ENCODE data around the gene ADCY4. TPM values are rescaled to one million over a fixed set of nuclear protein-coding genes. Genes with fewer than 3 reads are reported as not detected.

Gene ADCY4
- total and polyA plus RNA-seq, 2 of the 13 experiments (the other 11 are each of a cell fraction or from before 2014, with no cell fraction given): 0.03 TPM; not detected in 1

- TF ChIP-seq POLR2A (IDR thresholded peaks at IDR 0.05; ENCODE audit: insufficient read depth in 1 of 2, low read depth in 2 of 2, low read length in 2 of 2): no peak
- TF ChIP-seq KAT8 (CRISPR knock-in tag; IDR thresholded peaks at IDR 0.05): peak; percentile 31; the same call in 1 of the 2 replicates
- TF ChIP-seq TRAFD1 (CRISPR knock-in tag; IDR thresholded peaks at IDR 0.05; ENCODE audit: borderline replicate concordance): 0 out of 2 replicates have a peak, but pooled peaks have one; percentile 67
- TF ChIP-seq ZMAT3 (CRISPR knock-in tag; conservative IDR thresholded peaks at IDR 0.05): no peak
- peak; percentile 60; the same call in 1 of the 2 replicates for TF ChIP-seq CHD2 (IDR thresholded peaks at IDR 0.05; ENCODE audit: low read depth, low read length)
- no peak for TF ChIP-seq RAD51 (IDR thresholded peaks at IDR 0.05; ENCODE audit: borderline replicate concordance)
- no peak for TF ChIP-seq SKIL (CRISPR knock-in tag; IDR thresholded peaks at IDR 0.05; ENCODE audit: borderline replicate concordance)
- 0 out of 2 replicates have a peak, but pooled peaks have one; percentile 39 for TF ChIP-seq ZGPAT (CRISPR knock-in tag; IDR thresholded peaks at IDR 0.05)
- no peak for TF ChIP-seq RBM39 (IDR thresholded peaks at IDR 0.05; ENCODE audit: low read depth, low read length, poor library complexity, severe bottlenecking)
- peak; percentile 76 for TF ChIP-seq ARID3A (IDR thresholded peaks at IDR 0.05; ENCODE audit: low read depth, low read length)
- TF ChIP-seq IRX3 (CRISPR knock-in tag; IDR thresholded peaks at IDR 0.05; ENCODE audit: borderline replicate concordance, low read depth): no peak
- peak; percentile 73; the same call in 1 of the 2 replicates for TF ChIP-seq NCOR1 (IDR thresholded peaks at IDR 0.05; ENCODE audit: borderline replicate concordance, low read length)
- no peak for TF ChIP-seq ZNF788 (CRISPR knock-in tag; IDR thresholded peaks at IDR 0.05; ENCODE audit: borderline replicate concordance)
- peak; percentile 32; the same call in 1 of the 2 replicates for TF ChIP-seq ELF3 (CRISPR knock-in tag; IDR thresholded peaks at IDR 0.05)
- TF ChIP-seq SKI (IDR thresholded peaks at IDR 0.05; ENCODE audit: partially characterized antibody): peak; percentile 81
- TF ChIP-seq ZMYM3 (CRISPR knock-in tag; IDR thresholded peaks at IDR 0.05): peak; percentile 65; the same call in 1 of the 2 replicates
- no peak for TF ChIP-seq ZNF510 (CRISPR knock-in tag; IDR thresholded peaks at IDR 0.05; ENCODE audit: low read depth)
- no peak for TF ChIP-seq ZNF678 (CRISPR knock-in tag; IDR thresholded peaks at IDR 0.05)
- 0 out of 2 replicates have a peak, but pooled peaks have one; percentile 58 for TF ChIP-seq HOMEZ (CRISPR knock-in tag; IDR thresholded peaks at IDR 0.05; ENCODE audit: low read depth)
- TF ChIP-seq ZIK1 (CRISPR knock-in tag; IDR thresholded peaks at IDR 0.05; ENCODE audit: borderline replicate concordance, low read depth): no peak
These were observed 9.2 kb upstream of the ADCY4 start (continued) for GRCh38 chr14:24343795-24344660.

Data from HepG2 (cell line).